Activated CD4-positive, alpha-beta memory T cell treated with anti-CD3 and anti-CD28 coated beads, Interleukin-2, amount 10 ng/mL, durations not matched to agents 7 days and 5 days (primary cell): Measurements from ENCODE around the gene PTPN18. TPM values are rescaled to one million over a fixed set of nuclear protein-coding genes. Genes with fewer than 3 reads are reported as not detected.
A peak's percentile ranks its signal among the peaks of the same experiment; 100 is the strongest.

Source experiments
- CTCF ChIA-PET: fragments of 350-600 bp; sonication (Branson Sonifier 250); formaldehyde crosslinking; loops from one replicate; lab custom pipeline; 2021; ENCODE audit warnings: antibody characterized with exemption, inconsistent platforms; lab: Charles Lee
- POLR2A ChIA-PET: fragments of 350-600 bp; sonication (Branson Sonifier 250); formaldehyde crosslinking; loops from one replicate; lab custom pipeline; 2021; ENCODE audit warnings: antibody characterized with exemption; lab: Charles Lee
- DNase-seq: peaks from one replicate; pipeline ENCODE4 v3.0.0-alpha.2; 2020
- H3K27ac Mint-ChIP-seq: one replicate; pipeline ENCODE4 v1.8.0; 2021; ENCODE audit warnings: mild to moderate bottlenecking, mixed read lengths
- H3K27me3 Mint-ChIP-seq: one replicate; pipeline ENCODE4 v1.8.0; 2021; ENCODE audit warnings: mixed read lengths
- H3K36me3 Mint-ChIP-seq: one replicate; pipeline ENCODE4 v1.8.0; 2021; ENCODE audit warnings: low read depth, mixed read lengths
- H3K4me1 Mint-ChIP-seq: one replicate; pipeline ENCODE4 v1.8.0; 2021; ENCODE audit warnings: mixed read lengths
- H3K4me3 Mint-ChIP-seq: one replicate; pipeline ENCODE4 v1.8.0; 2021; ENCODE audit warnings: mild to moderate bottlenecking, mixed read lengths
- H3K9me3 Mint-ChIP-seq: one replicate; pipeline ENCODE4 v1.8.0; 2021; ENCODE audit warnings: mixed read lengths
- total RNA-seq, 2 experiments: library from RNA; stranded (reverse); gene quantifications; one replicate each; pipeline ENCODE4 v1.2.3, GENCODE V29; 2021

The PTPN18 gene
- total RNA-seq, 2 experiments from 2014 or later = 98.0 to 98.6 TPM

DNA sequence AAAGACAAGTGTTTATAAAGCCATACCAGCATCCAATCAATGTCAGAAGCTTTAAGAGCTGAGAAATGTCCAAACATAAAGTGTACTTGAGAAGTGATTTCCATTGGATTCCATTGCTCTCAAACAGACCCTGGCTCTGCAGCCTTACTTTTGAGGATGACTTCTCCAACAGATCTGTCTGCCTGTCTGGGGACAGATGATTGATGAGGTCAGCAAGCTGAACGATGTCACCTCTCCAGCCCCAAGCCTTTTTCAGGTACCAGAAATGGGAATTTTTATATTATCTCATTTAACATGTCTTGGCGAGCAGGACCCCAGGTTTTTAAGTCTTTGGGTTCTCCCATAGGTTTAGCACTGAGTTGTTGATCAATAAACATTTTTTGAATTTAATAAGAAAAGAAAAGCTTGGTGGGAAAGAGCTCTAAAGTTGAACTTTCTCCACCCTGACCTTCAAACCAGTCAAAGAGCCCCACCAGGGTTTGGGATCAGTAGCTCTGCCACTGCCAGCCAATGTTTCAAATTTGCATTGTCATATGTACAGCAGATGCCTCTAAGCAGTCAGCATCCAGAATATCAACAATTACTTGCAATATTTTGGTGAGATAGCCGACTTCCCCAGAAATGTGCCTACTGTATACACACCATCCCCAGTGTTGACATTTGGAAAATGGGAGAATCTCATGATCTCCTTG, 22.5 kb downstream of the PTPN18 start:
- ChIA-PET CTCF (interaction anchor here (1.0 kb wide), 1 partner anchor 36 kb away, joined by 4 read pairs; the partner anchor contains the start of gene IMP4), POLR2A (interaction anchor here (2.1 to 4.5 kb wide), 3 partner anchors 8 to 35 kb away, joined by 8 to 29 read pairs (median 13); partner anchors contain the start of gene IMP4)
- Mint-ChIP-seq H3K4me1 (peaks cover 77% of the 10 kb centered on the region), H3K4me3 (no peak overlapping the region), H3K27ac (no peak overlapping the region), H3K27me3 (no peaks in the 10 kb centered on the region), H3K9me3 (peaks cover 7% of the 10 kb centered on the region), H3K36me3 (peaks cover 89% of the 10 kb centered on the region)
- no peak for DNase-seq

DNA sequence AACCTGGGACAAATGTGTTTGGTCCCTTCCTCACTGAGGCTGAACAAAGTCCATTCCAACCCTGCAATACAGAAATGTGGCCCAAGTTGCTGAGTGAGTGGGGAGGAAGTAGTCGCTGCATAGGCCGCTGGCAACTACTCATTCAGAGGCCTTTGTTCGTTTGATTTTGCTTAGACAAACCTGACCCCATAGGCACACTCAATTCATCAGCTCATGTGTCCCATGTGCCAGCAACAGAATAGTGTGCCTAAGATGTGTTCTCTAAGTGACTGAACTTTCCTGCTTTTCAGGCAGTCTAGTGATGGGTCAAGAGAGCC, 23.0 kb downstream of the PTPN18 start:
- H3K27me3 Mint-ChIP-seq = no peaks in the 10 kb centered on the region
- peaks cover 72% of the 10 kb centered on the region for H3K4me1 Mint-ChIP-seq

DNA sequence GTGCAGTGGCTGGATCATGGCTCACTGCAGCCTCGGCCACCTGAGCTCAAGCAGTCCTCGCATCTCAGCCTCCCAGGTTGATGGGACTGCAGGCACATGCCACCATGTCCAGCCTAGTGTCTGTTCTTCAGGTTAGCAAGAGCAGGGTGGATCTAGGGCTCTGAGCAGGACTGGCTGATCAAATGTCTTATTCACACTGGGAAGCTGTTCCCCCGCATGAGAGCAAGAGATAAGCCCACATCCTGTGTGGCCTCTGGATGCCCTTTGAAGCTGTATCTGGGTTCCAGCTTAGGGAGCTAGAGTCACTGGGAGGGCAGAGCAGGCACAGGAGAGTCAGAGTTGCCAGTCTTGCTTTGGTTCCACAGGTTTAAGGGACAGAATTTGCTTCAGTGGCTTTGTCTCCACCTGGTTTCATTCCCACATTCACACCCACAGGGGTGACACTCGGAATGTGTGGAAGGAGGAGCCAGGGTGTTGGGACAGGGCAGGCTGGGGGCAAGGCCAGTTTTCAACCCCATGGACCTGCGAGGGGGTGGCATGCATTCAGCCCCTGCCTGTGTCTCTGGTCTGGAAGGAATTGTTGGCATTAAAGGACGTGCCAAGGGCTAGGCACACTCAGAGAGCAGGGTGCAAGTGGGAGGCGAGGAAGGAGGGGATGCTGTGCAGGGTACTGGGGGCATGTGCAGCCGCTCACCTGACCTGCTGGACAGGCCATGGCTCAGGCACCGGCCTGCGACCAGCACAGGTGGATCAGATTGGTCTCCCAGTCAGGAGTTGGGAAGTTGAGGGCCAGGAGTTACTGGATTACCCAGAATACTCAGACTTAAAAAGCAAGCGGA, 24.5 kb downstream of the PTPN18 start:
- ChIA-PET CTCF (interaction anchor here (0.6 to 0.9 kb wide), 2 partner anchors 9 to 17 kb away, joined by 3 to 4 read pairs; no protein-coding TSS in a partner anchor), POLR2A (interaction anchor here (0.8 to 3.0 kb wide), 3 partner anchors 9 to 38 kb away, joined by 8 to 13 read pairs (median 9); partner anchors contain the start of gene IMP4)
- DNase-seq = peak; percentile 50
- H3K4me3 Mint-ChIP-seq = no peak overlapping the region
- peaks cover 71% of the 10 kb centered on the region for H3K36me3 Mint-ChIP-seq
- H3K4me1 Mint-ChIP-seq = peaks cover 58% of the 10 kb centered on the region
- no peaks in the 10 kb centered on the region for H3K27me3 Mint-ChIP-seq
- H3K9me3 Mint-ChIP-seq = peaks cover 5% of the 10 kb centered on the region
- H3K27ac Mint-ChIP-seq = peak overlapping the region; percentile 11

More for the DNA sequence above, 23.0 kb downstream of the PTPN18 start:
- ChIA-PET POLR2A (interaction anchor here (2.1 to 4.5 kb wide), 3 partner anchors 8 to 36 kb away, joined by 8 to 29 read pairs (median 13); partner anchors contain the start of gene IMP4), CTCF (interaction anchor here (1.0 kb wide), 1 partner anchor 36 kb away, joined by 4 read pairs; the partner anchor contains the start of gene IMP4)
- Mint-ChIP-seq H3K36me3 (peaks cover 84% of the 10 kb centered on the region), H3K27ac (no peak overlapping the region), H3K9me3 (peaks cover 7% of the 10 kb centered on the region), H3K4me3 (no peak overlapping the region)
- no peak for DNase-seq

- H3K36me3 Mint-ChIP-seq = peaks cover 64% of the 10 kb centered on the region
- ChIA-PET CTCF (no interaction called here), POLR2A (interaction anchor here (1.4 to 1.9 kb wide), 2 partner anchors 8 to 10 kb away, joined by 5 to 6 read pairs; no protein-coding TSS in a partner anchor)
These were observed 25.3 kb downstream of the PTPN18 start for GRCh38 chr2:130381145-130381544.

DNA sequence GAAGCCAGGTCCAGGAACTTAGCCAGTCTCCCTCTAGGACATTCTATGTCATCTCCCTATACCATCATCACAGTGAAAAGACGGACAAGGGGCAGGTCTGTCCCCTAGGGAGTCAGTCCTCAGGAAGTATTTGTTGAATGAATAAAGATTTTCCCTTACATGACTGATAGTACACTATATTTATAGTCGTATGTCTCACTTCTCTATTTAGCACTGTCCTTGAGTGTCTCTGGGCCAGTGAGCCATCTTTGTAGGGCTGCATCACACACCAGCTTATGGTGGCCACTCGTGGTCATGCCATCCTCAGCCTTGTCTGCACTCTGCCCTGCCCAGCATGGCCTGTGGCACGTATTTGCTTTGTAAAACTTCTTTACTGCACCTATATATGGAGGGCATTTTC, 25.8 kb downstream of the PTPN18 start:
- CTCF ChIA-PET = no interaction called here
- no peaks in the 10 kb centered on the region for H3K9me3 Mint-ChIP-seq

More at GRCh38 chr2:130381145-130381544, 25.3 kb downstream of the PTPN18 start:
- H3K4me1 Mint-ChIP-seq = peaks cover 49% of the 10 kb centered on the region
- no peak overlapping the region for H3K4me3 Mint-ChIP-seq
- H3K9me3 Mint-ChIP-seq = no peaks in the 10 kb centered on the region
- H3K27me3 Mint-ChIP-seq = no peaks in the 10 kb centered on the region
- H3K27ac Mint-ChIP-seq = no peak overlapping the region
- no peak for DNase-seq

DNA sequence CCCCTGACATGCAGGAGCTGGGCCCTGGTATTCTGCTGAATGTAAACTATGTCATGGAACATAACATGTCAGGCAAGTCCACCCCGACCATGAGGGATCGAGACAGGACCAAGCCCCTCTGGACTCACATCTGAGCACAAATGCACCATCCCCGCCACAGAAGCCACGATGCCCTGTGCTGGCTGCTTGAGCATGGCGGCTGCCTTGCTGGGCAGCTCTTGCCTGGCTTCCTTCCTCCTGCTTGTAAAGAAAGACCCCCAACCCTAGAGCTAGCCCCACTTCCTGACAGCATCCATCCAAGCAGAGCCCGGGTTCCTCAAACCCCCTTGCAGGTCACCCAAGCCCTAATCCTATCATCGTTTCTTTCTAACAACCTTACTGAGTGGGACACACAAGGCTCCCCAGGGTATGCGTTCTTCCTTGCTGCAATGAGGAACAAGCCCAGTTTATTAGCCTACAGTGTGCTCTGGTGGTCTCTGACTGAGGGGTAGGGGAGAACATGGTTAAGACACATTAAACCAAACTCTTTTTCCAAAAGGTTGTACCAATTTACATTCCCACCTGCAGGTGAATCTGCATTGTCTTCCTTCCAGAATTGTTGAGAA, 26.6 kb downstream of the PTPN18 start:
- Mint-ChIP-seq H3K36me3 (peaks cover 56% of the 10 kb centered on the region), H3K27ac (no peak overlapping the region), H3K9me3 (no peaks in the 10 kb centered on the region), H3K4me1 (peaks cover 44% of the 10 kb centered on the region), H3K27me3 (no peaks in the 10 kb centered on the region), H3K4me3 (no peak overlapping the region)
- CTCF ChIA-PET = no interaction called here
- POLR2A ChIA-PET = interaction anchor here (1.4 to 1.9 kb wide), 2 partner anchors 10 to 12 kb away, joined by 5 to 6 read pairs; no protein-coding TSS in a partner anchor
- DNase-seq = no peak

More for the DNA sequence above, 25.8 kb downstream of the PTPN18 start:
- peaks cover 48% of the 10 kb centered on the region for H3K4me1 Mint-ChIP-seq
- no peak for DNase-seq
- no peak overlapping the region for H3K27ac Mint-ChIP-seq
- peaks cover 61% of the 10 kb centered on the region for H3K36me3 Mint-ChIP-seq
- POLR2A ChIA-PET = interaction anchor here (1.4 to 1.9 kb wide), 2 partner anchors 9 to 11 kb away, joined by 5 to 6 read pairs; no protein-coding TSS in a partner anchor
- no peak overlapping the region for H3K4me3 Mint-ChIP-seq
- H3K27me3 Mint-ChIP-seq = no peaks in the 10 kb centered on the region

GRCh38 chr2:130385709-130386108, 29.9 kb downstream of the PTPN18 start:
- Mint-ChIP-seq H3K4me3 (no peak overlapping the region), H3K9me3 (no peaks in the 10 kb centered on the region), H3K4me1 (peaks cover 21% of the 10 kb centered on the region), H3K36me3 (peaks cover 28% of the 10 kb centered on the region), H3K27ac (no peak overlapping the region), H3K27me3 (no peaks in the 10 kb centered on the region)
- DNase-seq = no peak
- CTCF ChIA-PET = no interaction called here
- POLR2A ChIA-PET = interaction anchor here (1.0 to 2.8 kb wide), 2 partner anchors 13 to 14 kb away, joined by 3 to 8 read pairs; no protein-coding TSS in a partner anchor

DNA sequence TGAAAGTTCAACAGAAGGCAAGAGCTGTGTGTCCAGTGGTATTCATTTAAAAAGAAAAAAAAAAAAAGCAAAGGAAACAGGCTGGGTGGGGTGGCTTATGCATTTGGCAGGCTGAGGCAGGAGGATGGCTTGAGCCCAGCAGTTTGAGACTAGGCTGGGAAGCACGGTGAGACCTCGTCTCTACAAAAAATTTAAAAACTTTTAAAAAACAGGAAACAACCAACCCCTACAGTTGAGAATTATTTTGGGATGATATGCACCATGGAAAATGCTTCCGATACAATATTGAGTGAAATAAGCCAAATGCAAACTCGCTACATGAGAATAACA, 31.2 kb downstream of the PTPN18 start:
- Mint-ChIP-seq H3K4me3 (no peak overlapping the region), H3K9me3 (no peaks in the 10 kb centered on the region), H3K36me3 (peaks cover 18% of the 10 kb centered on the region), H3K4me1 (peaks cover 21% of the 10 kb centered on the region), H3K27ac (no peak overlapping the region), H3K27me3 (no peaks in the 10 kb centered on the region)
- CTCF ChIA-PET = no interaction called here
- POLR2A ChIA-PET = interaction anchor here (1.0 kb wide), 1 partner anchor 44 kb away, joined by 3 read pairs; the partner anchor contains the start of gene IMP4
- no peak for DNase-seq

DNA sequence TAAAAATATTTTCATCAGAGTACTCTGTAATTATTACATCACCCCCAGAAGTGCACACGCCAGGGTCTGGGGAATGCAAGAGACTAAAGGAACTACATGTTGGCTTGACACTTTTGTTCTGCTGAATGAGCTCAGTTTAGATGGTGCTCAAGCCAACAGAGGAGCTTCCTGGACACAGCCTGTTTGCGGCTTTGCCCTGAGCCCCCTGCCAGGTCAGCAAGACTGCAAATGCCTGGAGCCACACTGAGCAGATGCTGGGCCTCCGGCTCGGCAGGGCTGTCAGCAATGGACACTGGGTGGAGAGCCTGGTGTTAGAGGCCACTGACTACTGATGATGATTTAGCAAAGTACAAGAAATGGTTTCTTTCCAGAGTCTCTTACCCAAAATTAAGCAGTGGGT, 31.9 kb downstream of the PTPN18 start:
- Mint-ChIP-seq H3K4me3 (no peak overlapping the region), H3K9me3 (no peaks in the 10 kb centered on the region), H3K27me3 (peaks cover 1% of the 10 kb centered on the region), H3K36me3 (peaks cover 10% of the 10 kb centered on the region), H3K27ac (no peak overlapping the region), H3K4me1 (peaks cover 21% of the 10 kb centered on the region)
- DNase-seq = no peak
- ChIA-PET CTCF (no interaction called here), POLR2A (interaction anchor here (2.4 to 3.9 kb wide), 2 partner anchors 8 to 16 kb away, joined by 8 to 26 read pairs; no protein-coding TSS in a partner anchor)

GRCh38 chr2:130388221-130388907, 32.5 kb downstream of the PTPN18 start:
- ChIA-PET CTCF (no interaction called here), POLR2A (interaction anchor here (2.4 to 3.9 kb wide), 3 partner anchors 9 to 46 kb away, joined by 8 to 26 read pairs (median 9); partner anchors contain the start of gene IMP4)
- Mint-ChIP-seq H3K27me3 (peaks cover 1% of the 10 kb centered on the region), H3K4me3 (no peak overlapping the region), H3K4me1 (peaks cover 21% of the 10 kb centered on the region), H3K9me3 (no peaks in the 10 kb centered on the region), H3K27ac (no peak overlapping the region), H3K36me3 (peaks cover 5% of the 10 kb centered on the region)
- no peak for DNase-seq

- Mint-ChIP-seq H3K27ac (no peak overlapping the region), H3K4me3 (no peak overlapping the region), H3K4me1 (peaks cover 21% of the 10 kb centered on the region), H3K27me3 (peaks cover 1% of the 10 kb centered on the region), H3K9me3 (no peaks in the 10 kb centered on the region), H3K36me3 (peaks cover 8% of the 10 kb centered on the region)
- ChIA-PET POLR2A (interaction anchor here (1.6 to 3.9 kb wide), 4 partner anchors 10 to 47 kb away, joined by 8 to 26 read pairs (median 8); partner anchors contain the start of gene IMP4), CTCF (interaction anchor here (1.1 kb wide), 1 partner anchor 12 kb away, joined by 3 read pairs; no protein-coding TSS in a partner anchor)
- no peak for DNase-seq
These were observed 33.5 kb downstream of the PTPN18 start for GRCh38 chr2:130389358-130389757.
